Measurements from ENCODE around the gene UBR3.

DNA sequence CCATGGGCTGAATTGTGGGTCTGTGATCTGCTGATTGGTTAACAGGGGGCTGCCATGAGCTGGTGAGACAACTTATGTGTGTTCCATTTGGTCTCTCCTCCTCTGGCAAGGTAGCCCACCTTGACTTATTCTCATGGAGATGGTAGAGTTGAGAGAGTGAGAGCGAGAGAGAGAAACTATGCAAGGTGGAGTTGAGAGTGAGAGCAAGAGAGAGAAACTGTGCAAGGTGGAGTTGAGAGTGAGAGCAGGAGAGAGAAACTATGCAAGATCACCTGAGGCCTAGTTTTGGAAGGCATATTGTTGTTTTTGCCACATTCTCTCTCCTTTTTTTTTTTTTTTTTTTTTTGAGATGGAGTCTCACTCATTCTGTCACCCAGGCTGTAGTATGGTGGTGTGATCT, 155.7 kb downstream of the UBR3 start:
- TF ChIP-seq POLR2A (IDR thresholded peaks at IDR 0.05; ENCODE audit: low read length): no peak
- no peak for TF ChIP-seq CTCF (IDR thresholded peaks at IDR 0.05)
- TF ChIP-seq RNF2 (IDR thresholded peaks at IDR 0.05; ENCODE audit: borderline replicate concordance, low read depth): no peak
- TF ChIP-seq NR3C1 (IDR thresholded peaks at IDR 0.05): no peak
- TF ChIP-seq MAFK (IDR thresholded peaks at IDR 0.05; ENCODE audit: partially characterized antibody): no peak
- TF ChIP-seq EP300 (IDR thresholded peaks at IDR 0.05): no peak
- no peak for TF ChIP-seq SREBF2 (IDR thresholded peaks at IDR 0.05)
